ENCODE data around the gene TWF2.

The TWF2 gene

GRCh38 chr3:52259035-52259434 is 20.1 kb upstream of the TWF2 start:
- Histone ChIP-seq H3F3A (ENCODE audit: low read depth) (0 out of 2 replicates have a peak, but pooled peaks cover 2% of the 10 kb centered on the region), H3K79me2 (ENCODE audit: insufficient read depth, low read length) (peaks cover 50% of the 10 kb centered on the region)

GRCh38 chr3:52257911-52258310 is 19.0 kb upstream of the TWF2 start:
- H3F3A ChIP-seq (ENCODE audit: low read depth) = peaks cover 9% of the 10 kb centered on the region; the same call in 1 of the 2 replicates

More at GRCh38 chr3:52259035-52259434, 20.1 kb upstream of the TWF2 start:
- Histone ChIP-seq H3K9ac (ENCODE audit: low read depth, low read length, poor library complexity, severe bottlenecking) (no peak overlapping the region), H3K4me3 (ENCODE audit: low read length, poor library complexity, severe bottlenecking) (no peak overlapping the region), H3K9me3 (ENCODE audit: insufficient read depth, low read depth, low read length) (no peaks in the 10 kb centered on the region), H2AFZ (ENCODE audit: low read length) (no peak overlapping the region), H3K27me3 (ENCODE audit: insufficient read depth, low read length, poor library complexity, severe bottlenecking) (no peaks in the 10 kb centered on the region), H3K36me3 (ENCODE audit: insufficient read depth, low read length) (peaks cover 94% of the 10 kb centered on the region), H3K4me1 (ENCODE audit: insufficient read depth, low read length, poor library complexity, severe bottlenecking) (peaks cover 5% of the 10 kb centered on the region), H3K9me2 (replicated peaks; ENCODE audit: low read depth, low read length) (no peaks in the 10 kb centered on the region), H4K20me1 (ENCODE audit: insufficient read depth, low read length, poor library complexity, severe bottlenecking) (peaks cover 39% of the 10 kb centered on the region), H3K4me2 (ENCODE audit: low read depth, low read length, poor library complexity, severe bottlenecking) (no peak overlapping the region)
- TF ChIP-seq EZH2phosphoT487 (IDR thresholded peaks at IDR 0.05; ENCODE audit: borderline replicate concordance) (no peak), CTCF (conservative IDR thresholded peaks at IDR 0.05; ENCODE audit: low read length) (no peak)

GRCh38 chr3:52256622-52257021 is 17.7 kb upstream of the TWF2 start:
- no peaks in the 10 kb centered on the region for H3K9me3 ChIP-seq (ENCODE audit: insufficient read depth, low read depth, low read length)
- H3K9ac ChIP-seq (ENCODE audit: low read depth, low read length, poor library complexity, severe bottlenecking) = no peak overlapping the region
- no peak overlapping the region for H3K4me2 ChIP-seq (ENCODE audit: low read depth, low read length, poor library complexity, severe bottlenecking)
- no peak overlapping the region for H2AFZ ChIP-seq (ENCODE audit: low read length)
- peaks cover 20% of the 10 kb centered on the region for H3K4me1 ChIP-seq (ENCODE audit: insufficient read depth, low read length, poor library complexity, severe bottlenecking)
- H3K4me3 ChIP-seq (ENCODE audit: low read length, poor library complexity, severe bottlenecking) = no peak overlapping the region
- peaks cover 9% of the 10 kb centered on the region; the same call in 1 of the 2 replicates for H3F3A ChIP-seq (ENCODE audit: low read depth)
- no peaks in the 10 kb centered on the region for H3K27me3 ChIP-seq (ENCODE audit: insufficient read depth, low read length, poor library complexity, severe bottlenecking)
- TF ChIP-seq CTCF (conservative IDR thresholded peaks at IDR 0.05; ENCODE audit: low read length) = no peak
- H3K79me2 ChIP-seq (ENCODE audit: insufficient read depth, low read length) = peaks cover 33% of the 10 kb centered on the region; the same call in 1 of the 2 replicates
- H4K20me1 ChIP-seq (ENCODE audit: insufficient read depth, low read length, poor library complexity, severe bottlenecking) = peaks cover 23% of the 10 kb centered on the region
- H3K9me2 ChIP-seq (replicated peaks; ENCODE audit: low read depth, low read length) = no peaks in the 10 kb centered on the region
- H3K36me3 ChIP-seq (ENCODE audit: insufficient read depth, low read length) = peaks cover 75% of the 10 kb centered on the region

More at GRCh38 chr3:52257911-52258310, 19.0 kb upstream of the TWF2 start:
- no peak overlapping the region for H2AFZ ChIP-seq (ENCODE audit: low read length)
- H3K27me3 ChIP-seq (ENCODE audit: insufficient read depth, low read length, poor library complexity, severe bottlenecking) = no peaks in the 10 kb centered on the region
- H3K9me3 ChIP-seq (ENCODE audit: insufficient read depth, low read depth, low read length) = no peaks in the 10 kb centered on the region
- H3K79me2 ChIP-seq (ENCODE audit: insufficient read depth, low read length) = peaks cover 40% of the 10 kb centered on the region
- H4K20me1 ChIP-seq (ENCODE audit: insufficient read depth, low read length, poor library complexity, severe bottlenecking) = peaks cover 36% of the 10 kb centered on the region
- no peak for TF ChIP-seq EZH2phosphoT487 (IDR thresholded peaks at IDR 0.05; ENCODE audit: borderline replicate concordance)
- TF ChIP-seq CTCF (conservative IDR thresholded peaks at IDR 0.05; ENCODE audit: low read length) = no peak
- no peak overlapping the region for H3K4me2 ChIP-seq (ENCODE audit: low read depth, low read length, poor library complexity, severe bottlenecking)
- H3K4me1 ChIP-seq (ENCODE audit: insufficient read depth, low read length, poor library complexity, severe bottlenecking) = peaks cover 14% of the 10 kb centered on the region
- H3K9ac ChIP-seq (ENCODE audit: low read depth, low read length, poor library complexity, severe bottlenecking) = no peak overlapping the region
- H3K4me3 ChIP-seq (ENCODE audit: low read length, poor library complexity, severe bottlenecking) = no peak overlapping the region
- H3K9me2 ChIP-seq (replicated peaks; ENCODE audit: low read depth, low read length) = no peaks in the 10 kb centered on the region
- peaks cover 83% of the 10 kb centered on the region for H3K36me3 ChIP-seq (ENCODE audit: insufficient read depth, low read length)
